ENCODE data around the gene PRKAR1B.
"Not testable (repeated sequence)": the region's sequence is repeated elsewhere in the genome, so short reads cannot be mapped to it uniquely, and the experiment has no call there.

The PRKAR1B gene

GRCh38 chr7:618539-619367, 108.3 kb downstream of the PRKAR1B start:
- peak; percentile 43 for DNase-seq

- no peak for DNase-seq
Measured at GRCh38 chr7:617614-618538, 109.2 kb downstream of the PRKAR1B start.

- no peak for DNase-seq
Measured at GRCh38 chr7:613442-614140, 113.5 kb downstream of the PRKAR1B start.

DNA sequence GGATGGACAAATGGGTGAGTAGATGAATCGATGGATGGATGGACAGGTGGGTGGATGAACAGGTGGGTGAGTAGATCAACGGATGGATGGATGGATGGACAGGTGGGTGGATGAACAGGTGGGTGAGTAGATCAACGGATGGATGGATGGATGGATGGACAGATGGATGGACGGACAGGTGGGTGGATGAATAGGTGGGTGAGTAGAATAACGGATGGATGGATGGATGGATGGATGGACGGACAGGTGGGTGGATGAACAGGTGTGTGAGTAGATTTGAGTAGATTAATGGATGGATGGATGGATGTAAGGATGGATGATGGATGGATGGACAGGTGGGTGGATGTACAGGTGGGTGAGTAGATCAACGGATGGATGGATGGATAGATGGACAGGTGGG, 115.2 kb downstream of the PRKAR1B start:
- DNase-seq = not testable (repeated sequence)

DNA sequence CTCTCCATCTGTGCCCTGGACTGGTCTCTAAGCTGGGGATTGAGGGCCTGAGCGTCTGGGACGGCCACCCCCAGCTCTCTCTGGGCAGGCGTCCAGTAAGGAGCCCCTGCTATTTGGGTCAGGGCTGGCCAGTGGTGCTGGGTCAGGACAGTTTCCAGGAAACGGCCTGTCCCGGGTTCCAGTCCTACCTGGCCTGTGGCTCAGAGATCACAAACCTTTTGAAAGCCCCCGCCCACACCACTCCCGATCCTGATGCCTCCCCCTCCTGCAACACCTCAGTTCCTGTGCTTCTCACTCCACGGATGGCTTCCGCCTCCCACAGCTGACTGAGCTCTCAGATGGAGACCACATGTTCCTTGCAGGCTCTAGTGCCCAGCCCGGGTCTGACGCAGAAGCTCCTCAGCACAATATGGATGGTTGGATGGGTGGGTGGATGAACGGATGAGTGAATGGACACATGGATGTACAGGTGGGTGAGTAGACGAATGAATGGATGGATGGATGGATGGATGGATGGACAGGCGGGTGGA, 115.7 kb downstream of the PRKAR1B start:
- DNase-seq = no peak

DNA sequence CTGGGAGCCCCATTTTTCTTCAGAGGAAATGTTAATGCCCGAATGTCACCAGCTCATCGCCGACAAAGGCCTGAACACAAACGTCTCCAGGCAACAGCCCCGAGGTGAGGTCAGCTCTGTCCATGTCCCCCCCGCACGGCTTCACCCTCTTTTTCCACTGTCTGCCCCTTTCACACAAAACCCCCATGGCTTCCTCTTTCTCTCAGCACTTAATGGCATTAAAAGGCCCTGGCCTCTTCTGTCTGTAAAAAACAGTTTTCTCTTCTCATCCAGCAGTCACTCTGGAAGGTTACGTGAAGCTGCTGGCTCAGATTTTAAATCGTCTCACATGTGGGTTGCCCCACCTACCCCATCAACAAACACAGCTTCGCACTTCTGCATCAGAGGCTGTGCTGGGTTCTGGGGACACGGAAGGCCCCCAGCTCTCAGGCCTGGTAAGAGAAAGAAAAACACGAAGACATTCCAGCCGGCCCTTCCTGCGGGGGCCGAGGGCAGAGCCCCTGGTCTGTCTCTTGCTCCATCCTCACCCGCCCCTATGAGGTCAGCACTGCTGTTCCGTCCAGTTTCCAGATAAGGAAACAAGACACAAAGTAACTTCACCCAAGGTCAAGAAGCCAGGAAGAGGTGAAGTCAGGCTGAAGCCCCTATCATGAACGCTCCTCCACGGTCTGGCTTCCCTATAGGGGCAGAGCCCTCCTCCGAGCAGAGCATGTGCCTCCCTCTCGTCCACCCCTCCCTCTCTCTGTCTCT, 116.4 kb downstream of the PRKAR1B start:
- peak; percentile 25 for DNase-seq

GRCh38 chr7:610141-610530, 116.9 kb downstream of the PRKAR1B start:
- no peak for DNase-seq

DNA sequence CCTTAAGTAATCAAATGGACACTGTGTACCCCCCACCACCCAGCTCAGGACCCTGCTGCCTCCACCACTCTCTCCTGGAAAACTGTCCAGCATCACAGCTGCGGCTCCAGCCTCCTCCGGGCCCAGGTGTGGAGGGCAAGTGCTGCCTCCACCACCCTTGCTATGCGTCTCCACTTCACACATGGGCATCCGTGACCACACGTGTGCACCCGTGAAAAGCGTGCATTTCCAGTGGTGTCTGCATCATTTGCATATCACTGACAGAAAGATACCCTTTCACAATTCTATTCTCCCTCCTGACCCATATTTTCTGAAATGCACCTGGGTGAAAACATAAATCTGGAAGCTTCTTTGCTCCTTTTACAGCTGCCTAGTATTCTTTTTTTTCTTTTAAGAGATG, 117.7 kb downstream of the PRKAR1B start:
- no peak for DNase-seq

- no peak for DNase-seq
Measured at GRCh38 chr7:608954-609353, 118.1 kb downstream of the PRKAR1B start.

DNA sequence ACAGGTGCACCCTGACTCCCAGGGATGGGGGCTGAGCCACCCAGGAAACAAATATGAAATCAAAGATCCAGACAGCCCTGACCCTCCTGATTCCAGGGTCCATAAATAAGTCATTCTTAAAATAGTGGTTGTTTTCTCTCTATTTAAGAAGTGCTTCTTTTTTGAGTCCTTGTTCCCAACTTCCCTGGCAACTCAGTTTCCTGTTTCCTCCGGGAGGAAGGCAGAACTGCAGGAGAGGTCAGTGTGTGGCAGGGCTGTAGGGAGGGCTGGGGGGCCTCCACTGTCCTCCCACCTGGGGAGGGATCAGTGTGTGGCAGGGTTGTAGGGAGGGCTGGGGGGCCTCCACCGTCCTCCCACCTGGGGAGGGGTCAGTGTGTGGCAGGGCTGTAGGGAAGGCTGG, 118.7 kb downstream of the PRKAR1B start:
- DNase-seq = no peak

DNA sequence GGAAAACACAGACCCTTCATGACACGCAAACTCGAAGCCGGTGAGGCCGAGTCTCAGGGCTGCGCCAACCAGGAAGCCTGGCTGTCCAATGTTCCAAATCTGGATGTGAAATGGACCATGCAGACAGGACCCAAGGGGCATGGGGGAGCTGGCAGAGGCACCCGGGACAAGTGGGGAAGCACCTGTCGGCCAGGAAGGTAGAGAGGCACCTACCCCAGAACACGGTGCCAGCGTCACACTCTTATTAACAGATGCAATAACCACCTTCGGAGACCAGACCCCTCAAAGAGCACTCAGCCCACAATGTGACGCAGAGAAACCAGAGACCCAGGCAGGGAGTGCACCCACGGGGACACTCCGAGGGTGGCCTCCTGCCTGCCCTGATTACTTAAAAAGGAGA, 119.1 kb downstream of the PRKAR1B start:
- no peak for DNase-seq

GRCh38 chr7:605661-606450, 121.2 kb downstream of the PRKAR1B start:
- DNase-seq = no peak

GRCh38 chr7:604884-605531, 122.1 kb downstream of the PRKAR1B start:
- DNase-seq = peak; percentile 78

- peak; percentile 96 for DNase-seq
Measured at GRCh38 chr7:604001-604883, 122.8 kb downstream of the PRKAR1B start.

- DNase-seq = peak; percentile 33
Measured at GRCh38 chr7:603152-603951, 123.7 kb downstream of the PRKAR1B start.

DNA sequence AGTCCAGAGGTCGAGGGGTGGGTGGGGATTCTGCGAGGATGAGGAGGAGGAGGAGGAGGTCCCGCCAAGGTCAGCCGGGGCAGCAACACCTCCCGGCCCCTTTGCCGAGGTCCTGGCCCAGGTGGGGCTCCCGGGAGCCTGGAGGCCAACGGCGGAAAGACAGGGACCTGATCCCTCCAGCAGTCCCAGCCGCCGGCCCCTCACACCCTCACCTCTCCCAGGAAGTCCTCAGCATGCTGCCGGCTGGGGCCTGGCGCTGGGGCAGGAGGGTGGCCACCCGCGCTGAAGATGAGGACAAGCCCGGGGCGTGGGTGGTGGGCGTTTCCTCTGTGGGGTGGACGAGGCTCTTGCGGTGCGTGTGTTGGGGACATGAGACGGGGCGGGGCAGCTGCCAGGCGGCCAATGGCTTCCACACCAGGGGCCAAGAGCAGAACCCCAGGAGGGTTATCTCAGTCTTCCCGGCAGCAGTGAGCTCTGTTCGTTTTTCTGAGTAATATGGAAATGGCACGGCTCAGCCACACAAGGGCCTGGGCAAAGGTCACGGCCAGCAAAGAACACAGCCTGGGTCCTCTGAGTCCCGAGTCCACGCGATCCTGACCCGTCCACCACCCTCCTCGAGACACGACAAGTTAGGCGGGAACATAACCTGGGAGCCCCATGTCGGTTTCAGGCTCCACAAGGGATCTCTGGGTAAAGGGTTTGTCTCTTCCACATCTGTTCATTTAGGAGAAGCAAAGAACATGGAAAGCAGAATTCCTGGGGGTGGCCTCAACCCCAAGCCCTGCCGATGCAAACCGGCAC, 124.5 kb downstream of the PRKAR1B start:
- peak; percentile 93 for DNase-seq

DNA sequence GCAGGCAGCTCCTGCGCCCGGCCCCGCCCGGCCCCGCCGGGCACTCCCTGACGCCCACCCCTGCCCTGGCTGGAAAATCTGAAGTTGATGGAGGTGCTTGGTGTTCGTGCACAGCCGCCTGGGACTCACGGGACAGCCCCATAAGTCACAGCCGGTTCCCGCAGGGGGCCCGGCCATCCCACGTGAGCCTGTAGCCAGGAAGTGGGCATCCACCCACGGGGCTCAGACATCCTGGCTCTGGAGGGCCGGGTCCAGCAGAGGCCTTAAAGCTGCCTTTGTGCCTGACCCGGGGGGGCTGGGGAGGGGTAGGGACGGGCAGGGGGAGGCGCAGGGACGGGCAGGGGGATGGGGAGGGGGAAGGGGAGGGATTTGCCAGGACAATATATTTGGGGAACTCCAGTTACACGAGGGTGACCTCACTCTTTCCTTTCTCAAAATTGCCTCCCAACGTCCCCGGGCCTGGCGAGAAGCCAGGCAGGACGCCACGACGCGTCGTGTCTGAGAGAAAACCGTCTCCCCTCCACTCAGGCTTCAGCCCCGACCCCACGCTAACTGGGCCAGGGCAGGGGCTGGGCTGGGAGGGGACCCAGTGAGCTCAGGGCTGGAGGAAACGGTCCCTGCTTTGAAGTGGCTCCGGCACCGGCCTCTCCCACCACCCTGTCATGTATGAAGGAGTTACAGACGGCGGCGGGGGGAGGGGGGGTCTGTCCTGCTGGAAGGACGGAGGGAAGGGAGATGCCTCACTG, 125.3 kb downstream of the PRKAR1B start:
- peak; percentile 95 for DNase-seq

All from inflammatory macrophage treated with lipopolysaccharide for 4 hours (primary cell).